HCT116 (cell line): ENCODE measurements around the gene HCN4. TPM values are rescaled to one million over a fixed set of nuclear protein-coding genes. Genes with fewer than 3 reads are reported as not detected.

Experiments
- ATAC-seq: fragments of 200-7000 bp; cut with Tn5 transposase; 2 replicates; pipeline ENCODE4 v1.9.1; 2020; ENCODE audit warnings: mild to moderate bottlenecking, moderate library complexity
- BruUV-seq: library from RNA; stranded (reverse); fragments of 400-500 nt; replicated peaks from 2 replicates; lab custom pipeline; 2021; lab: Mats Ljungman, UMichigan
- CTCF ChIA-PET: fragments of 300-600 bp; sonication (Branson Sonifier 250); formaldehyde crosslinking; loops from one replicate; lab custom pipeline; 2021; ENCODE audit warnings: antibody characterized with exemption; lab: Charles Lee
- POLR2A ChIA-PET: fragments of 300-600, 350-600 bp; sonication (Branson Sonifier 250); formaldehyde crosslinking; loops from one replicate; lab custom pipeline; 2021; ENCODE audit warnings: antibody characterized with exemption; lab: Charles Lee
- RAD21 ChIA-PET, 2 experiments: fragments of 300-600 bp; sonication (Branson Sonifier 250); formaldehyde crosslinking; loops; one replicate each; lab custom pipeline; 2023; ENCODE audit warnings: low total read pairs in 2 of 2; ENCODE audit not compliant: uncharacterized antibody in 2 of 2, unreplicated experiment in 2 of 2, low non-redundant PET in 1 of 2; lab: Charles Lee
- DNase-seq: peaks from one replicate; pipeline ENCODE4 v3.0.0-alpha.2; 2010; ENCODE audit warnings: low read depth, low spot score
- H2AFZ ChIP-seq: fragments of 200-600 bp; shearing (Covaris generic), sonication (generic); 2 replicates; pipeline ENCODE4 v1.6.1; 2017; ENCODE audit warnings: low read depth, mixed run types, mixed read lengths, antibody characterized with exemption, low read length; ENCODE audit not compliant: poor library complexity, severe bottlenecking
- H3K27ac ChIP-seq: 2 replicates; pipeline ENCODE4 v1.5.1; 2012; ENCODE audit warnings: low read depth, low read length
- H3K27me3 ChIP-seq: fragments of 200-600 bp; sonication (generic); 2 replicates; pipeline ENCODE4 v1.6.1; 2016; ENCODE audit warnings: mixed run types, low read length, mixed read lengths; ENCODE audit not compliant: insufficient read depth
- H3K36me3 ChIP-seq, 2 experiments: fragments of 200-500 bp in 1 of 2; fragments of 200-600 bp in 1 of 2; sonication (Bioruptor generic) in 1 of 2; sonication (generic) in 1 of 2; 2 replicates each; pipeline versions ENCODE4 v1.5.1 to v1.6.1; 2014 to 2016; ENCODE audit warnings: low read length in 2 of 2, inconsistent platforms in 1 of 2, mixed read lengths in 1 of 2, mixed run types in 1 of 2; ENCODE audit not compliant: insufficient read depth in 2 of 2, control insufficient read depth in 1 of 2
- H3K4me1 ChIP-seq, 2 experiments: fragments of 200-600 bp in 1 of 2; sonication (generic) in 1 of 2; 2 replicates each; pipeline versions ENCODE4 v1.5.1 to v1.6.1; 2012 to 2017; ENCODE audit warnings: low read length in 2 of 2, inconsistent platforms in 1 of 2, mild to moderate bottlenecking in 1 of 2, mixed read lengths in 1 of 2, mixed run types in 1 of 2, moderate library complexity in 1 of 2; ENCODE audit not compliant: insufficient read depth in 2 of 2, control insufficient read depth in 1 of 2
- H3K4me2 ChIP-seq: fragments of 200-600 bp; sonication (generic); 2 replicates; pipeline ENCODE4 v1.6.1; 2017; ENCODE audit warnings: mixed run types, low read length, mixed read lengths
- H3K4me3 ChIP-seq, 2 experiments: fragments of 200-600 bp in 1 of 2; sonication (generic) in 1 of 2; replicated peaks in 1 of 2; 2 replicates each; pipeline ENCODE4 v1.5.1; 2011 to 2016; ENCODE audit warnings: low read length in 2 of 2, control low read depth in 1 of 2, low read depth in 1 of 2, mild to moderate bottlenecking in 1 of 2, mixed read lengths in 1 of 2, mixed run types in 1 of 2
- H3K79me2 ChIP-seq: fragments of 200-600 bp; sonication (generic); 2 replicates; pipeline ENCODE4 v1.6.1; 2017; ENCODE audit warnings: mild to moderate bottlenecking, mixed run types, low read length, moderate library complexity, mixed read lengths; ENCODE audit not compliant: insufficient read depth
- H3K9ac ChIP-seq: fragments of 200-600 bp; sonication (generic); 2 replicates; pipeline ENCODE4 v1.6.1; 2016; ENCODE audit warnings: low read length, mixed read lengths
- H3K9me2 ChIP-seq: fragments of 200-600 bp; sonication (generic), shearing (Covaris generic); 2 replicates; pipeline ENCODE4 v1.6.1; 2017; ENCODE audit warnings: mixed run types, mild to moderate bottlenecking, moderate library complexity; ENCODE audit not compliant: insufficient read depth
- H3K9me3 ChIP-seq, 2 experiments: fragments of 200-500 bp in 1 of 2; fragments of 200-600 bp in 1 of 2; sonication (Bioruptor generic) in 1 of 2; sonication (generic) in 1 of 2; 2 replicates each; pipeline ENCODE4 v1.6.1; 2014 to 2017; ENCODE audit warnings: low read length in 2 of 2, mixed read lengths in 2 of 2, inconsistent platforms in 1 of 2, low read depth in 1 of 2, mild to moderate bottlenecking in 1 of 2, mixed run types in 1 of 2, moderate library complexity in 1 of 2; ENCODE audit not compliant: control insufficient read depth in 1 of 2, insufficient read depth in 1 of 2
- H4K20me1 ChIP-seq: fragments of 200-600 bp; sonication (generic), shearing (Covaris generic); 2 replicates; pipeline ENCODE4 v1.6.1; 2017; ENCODE audit warnings: mixed run types, mild to moderate bottlenecking, moderate library complexity; ENCODE audit not compliant: insufficient read depth
- CBX3 ChIP-seq: IDR thresholded peaks from 2 replicates; pipeline ENCODE4 v1.6.1; 2012; ENCODE audit warnings: low read depth
- CTCF ChIP-seq, 3 experiments: fragments of 200-600 bp in 1 of 3; sonication (generic) in 1 of 3; IDR thresholded peaks in 2 of 3; conservative IDR thresholded peaks in 1 of 3; 2 replicates each; pipeline ENCODE4 v1.5.1; 2012 to 2017; ENCODE audit warnings: low read depth in 2 of 3, low read length in 2 of 3, antibody characterized with exemption in 1 of 3, borderline replicate concordance in 1 of 3, control low read depth in 1 of 3, mild to moderate bottlenecking in 1 of 3, mixed read lengths in 1 of 3, mixed run types in 1 of 3, moderate library complexity in 1 of 3; ENCODE audit not compliant: insufficient read depth in 1 of 3
- EGR1 ChIP-seq: IDR thresholded peaks from 2 replicates; pipeline ENCODE4 v1.6.1; 2012; ENCODE audit warnings: low read depth
- POLR2AphosphoS5 ChIP-seq: IDR thresholded peaks from 2 replicates; pipeline ENCODE4 v1.6.1; 2011; ENCODE audit warnings: mild to moderate bottlenecking, low read depth, low read length, moderate library complexity
- YY1 ChIP-seq: IDR thresholded peaks from 2 replicates; pipeline ENCODE4 v1.6.1; 2011; ENCODE audit warnings: low read length, low read depth, moderate library complexity, mild to moderate bottlenecking; ENCODE audit not compliant: insufficient replicate concordance; ENCODE audit errors: extremely low read depth
- intact Hi-C: fragments of 100-400 bp; cut with micrococcal nuclease; formaldehyde crosslinking; loops from 2 replicates; pipeline ENCODE4 v1.10.0; 2022
- total RNA-seq: library from RNA; stranded (reverse); gene quantifications from one replicate; pipeline ENCODE4 v1.2.1, GENCODE V29; 2021; ENCODE audit not compliant: unreplicated experiment
- TF ChIP-seq, protein P1 (sequence below): IDR thresholded peaks from 2 replicates; pipeline ENCODE4 v1.6.1; 2012
- TF ChIP-seq, protein P2 (sequence below): IDR thresholded peaks from 2 replicates; pipeline ENCODE4 v1.6.1; 2011; ENCODE audit warnings: mild to moderate bottlenecking, low read length, moderate library complexity; ENCODE audit not compliant: insufficient replicate concordance; ENCODE audit errors: extremely low read depth

Gene HCN4
- total RNA-seq, 1 experiment from 2014 or later = 1.7 TPM

DNA sequence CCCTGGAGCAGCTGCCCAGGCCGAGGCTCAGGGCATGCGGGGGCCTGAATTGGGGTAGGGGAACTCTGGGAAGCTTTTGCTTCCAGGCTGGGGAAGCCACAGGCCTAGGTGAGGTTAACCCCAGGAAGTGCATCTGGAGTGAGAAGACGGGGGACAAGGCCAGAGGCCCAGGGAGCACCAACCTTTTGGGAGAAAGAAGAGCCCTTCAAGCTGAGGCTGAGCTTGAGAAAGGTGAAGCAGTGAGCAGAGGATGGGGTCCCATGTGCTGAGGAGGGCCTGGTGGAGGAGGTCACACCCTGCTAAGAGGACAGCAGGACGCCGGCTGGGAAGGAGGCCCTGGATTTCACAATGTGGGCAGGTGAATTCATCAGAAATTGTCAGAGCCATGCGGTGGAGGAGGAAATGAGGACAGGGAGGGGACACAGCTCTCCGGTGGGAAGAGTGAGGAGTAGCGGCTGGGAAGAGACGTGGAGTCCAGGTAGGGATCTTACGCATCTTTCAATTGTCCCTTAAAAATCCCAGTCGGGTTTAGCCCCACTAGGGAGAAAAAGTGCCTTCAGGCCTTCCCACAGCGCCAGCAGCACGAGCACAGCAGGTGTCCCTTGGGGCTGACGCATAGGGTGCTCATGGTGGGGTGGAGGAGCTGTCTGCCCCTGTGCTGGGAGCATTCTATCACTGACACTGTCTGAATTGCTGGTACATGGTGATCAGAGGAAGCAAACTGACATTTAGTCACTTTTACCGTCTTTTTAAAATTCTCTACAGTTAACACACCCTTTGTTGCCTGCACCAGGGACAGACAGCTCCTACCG is 50.9 kb downstream of the HCN4 start:
- no peak for ATAC-seq
- RAD21 ChIA-PET = no interaction called here
- no peak overlapping the region for H3K9ac ChIP-seq

More for the DNA sequence above, 50.9 kb downstream of the HCN4 start:
- Histone ChIP-seq H3K4me2 (no peak overlapping the region), H3K9me2 (no peaks in the 10 kb centered on the region), H3K27ac (no peak overlapping the region), H3K27me3 (no peaks in the 10 kb centered on the region), H3K79me2 (no peaks in the 10 kb centered on the region), H3K9me3 (no peaks in the 10 kb centered on the region), H3K4me1 (no peaks in the 10 kb centered on the region), H3K36me3 (no peaks in the 10 kb centered on the region), H3K4me3 (no peak overlapping the region), H4K20me1 (no peaks in the 10 kb centered on the region), H2AFZ (no peak overlapping the region)
- POLR2A ChIA-PET = interaction anchor here (0.8 kb wide), 1 partner anchor 51 kb away, joined by 3 read pairs; the partner anchor contains the start of gene HCN4
- TF ChIP-seq POLR2AphosphoS5 (no peak), YY1 (no peak), CTCF (IDR thresholded peaks at IDR 0.05 in 2 of 3, conservative IDR thresholded peaks at IDR 0.05 in 1 of 3; ENCODE audit: borderline replicate concordance in 1 of 3, insufficient read depth in 1 of 3, low read depth in 2 of 3, low read length in 2 of 3) (no peak), CBX3 (no peak), EGR1 (no peak)
- TF ChIP-seq, protein P1, sequence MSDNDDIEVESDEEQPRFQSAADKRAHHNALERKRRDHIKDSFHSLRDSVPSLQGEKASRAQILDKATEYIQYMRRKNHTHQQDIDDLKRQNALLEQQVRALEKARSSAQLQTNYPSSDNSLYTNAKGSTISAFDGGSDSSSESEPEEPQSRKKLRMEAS = no peak
- TF ChIP-seq, protein P2, sequence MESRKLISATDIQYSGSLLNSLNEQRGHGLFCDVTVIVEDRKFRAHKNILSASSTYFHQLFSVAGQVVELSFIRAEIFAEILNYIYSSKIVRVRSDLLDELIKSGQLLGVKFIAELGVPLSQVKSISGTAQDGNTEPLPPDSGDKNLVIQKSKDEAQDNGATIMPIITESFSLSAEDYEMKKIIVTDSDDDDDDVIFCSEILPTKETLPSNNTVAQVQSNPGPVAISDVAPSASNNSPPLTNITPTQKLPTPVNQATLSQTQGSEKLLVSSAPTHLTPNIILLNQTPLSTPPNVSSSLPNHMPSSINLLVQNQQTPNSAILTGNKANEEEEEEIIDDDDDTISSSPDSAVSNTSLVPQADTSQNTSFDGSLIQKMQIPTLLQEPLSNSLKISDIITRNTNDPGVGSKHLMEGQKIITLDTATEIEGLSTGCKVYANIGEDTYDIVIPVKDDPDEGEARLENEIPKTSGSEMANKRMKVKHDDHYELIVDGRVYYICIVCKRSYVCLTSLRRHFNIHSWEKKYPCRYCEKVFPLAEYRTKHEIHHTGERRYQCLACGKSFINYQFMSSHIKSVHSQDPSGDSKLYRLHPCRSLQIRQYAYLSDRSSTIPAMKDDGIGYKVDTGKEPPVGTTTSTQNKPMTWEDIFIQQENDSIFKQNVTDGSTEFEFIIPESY = no peak
- intact Hi-C loops = no loop called here
- DNase-seq = no peak
- CTCF ChIA-PET = no interaction called here
- BruUV-seq = no TSS peak
